HepG2 (cell line): Measurements from ENCODE around the gene ELOVL6. TPM values are rescaled to one million over a fixed set of nuclear protein-coding genes. Genes with fewer than 3 reads are reported as not detected.

Source experiments
- ATF4 ChIP-seq, 2 experiments: fragments of 450-650 bp in 1 of 2; sonication (generic) in 1 of 2; formaldehyde crosslinking; IDR thresholded peaks; 2 replicates each; pipeline versions ENCODE4 v1.5.0 to v1.8.0; 2020 to 2022; ENCODE audit warnings: mild to moderate bottlenecking in 1 of 2, missing genetic modification reagents in 1 of 2
- BRCA1 ChIP-seq: sonication (generic); formaldehyde crosslinking; IDR thresholded peaks from 2 replicates; pipeline ENCODE4 v1.4.0; 2020; ENCODE audit warnings: missing genetic modification reagents
- DMTF1 ChIP-seq: sonication (generic); formaldehyde crosslinking; IDR thresholded peaks from 2 replicates; pipeline ENCODE4 v1.4.0; 2020; ENCODE audit warnings: mild to moderate bottlenecking, missing genetic modification reagents
- KLF15 ChIP-seq: sonication (generic); formaldehyde crosslinking; IDR thresholded peaks from 2 replicates; pipeline ENCODE4 v1.8.1; 2023; ENCODE audit warnings: borderline replicate concordance, mild to moderate bottlenecking, inconsistent platforms, missing genetic modification reagents, mixed read lengths
- MBNL3 ChIP-seq: fragments of 250-450 bp; sonication (Bioruptor Pico); conservative IDR thresholded peaks from 2 replicates; pipeline ENCODE4 v1.8.0; 2022; ENCODE audit warnings: mild to moderate bottlenecking, inconsistent platforms
- POLR2AphosphoS2 ChIP-seq: IDR thresholded peaks from 2 replicates; pipeline ENCODE4 v1.6.1; 2011; ENCODE audit warnings: low read depth, low read length, improper control_type of control experiment
- ZNF292 ChIP-seq: sonication (generic); formaldehyde crosslinking; IDR thresholded peaks from 2 replicates; pipeline ENCODE4 v1.8.1; 2022; ENCODE audit warnings: mild to moderate bottlenecking, low read depth, missing genetic modification reagents, borderline replicate concordance
- ZNF616 ChIP-seq: sonication (generic); formaldehyde crosslinking; IDR thresholded peaks from 2 replicates; pipeline ENCODE4 v1.5.0; 2020; ENCODE audit warnings: low read depth, mild to moderate bottlenecking, missing genetic modification reagents
- ZNF761 ChIP-seq: sonication (generic); formaldehyde crosslinking; conservative IDR thresholded peaks from 2 replicates; pipeline ENCODE4 v1.4.0; 2020; ENCODE audit warnings: mild to moderate bottlenecking, missing genetic modification reagents
- polyA plus RNA-seq, 8 experiments: library from polyadenylated mRNA; depleted of rRNA in 3 of 8; stranded (reverse) in 7 of 8; unstranded in 1 of 8; fragments of >200 nt; fragmentation: Illumina TruSeq in 4 of 8; extraction: Trizol in 4 of 8; gene quantifications; 2 replicates each; pipeline versions ENCODE4 v1.2.1 to v1.2.3, GENCODE V29; 2011 to 2016; ENCODE audit warnings: low read depth in 4 of 8, missing spikeins in 1 of 8, mixed read lengths in 1 of 8; ENCODE audit not compliant: insufficient read depth in 1 of 8
- total RNA-seq, 5 experiments: library from RNA; depleted of rRNA; stranded (reverse); fragments of >200 nt; fragmentation: Illumina TruSeq; extraction: Trizol; gene quantifications; 2 replicates each; pipeline ENCODE4 v1.2.3, GENCODE V29; 2016; ENCODE audit warnings: low read depth in 1 of 5
- TF ChIP-seq, protein P1 (sequence below): sonication (generic); formaldehyde crosslinking; IDR thresholded peaks from 2 replicates; pipeline ENCODE4 v1.5.1; 2020; ENCODE audit warnings: mild to moderate bottlenecking, missing genetic modification reagents, moderate library complexity

Gene ELOVL6
- total and polyA plus RNA-seq, 2 of the 13 experiments (the other 11 are each of a cell fraction or from before 2014, with no cell fraction given), result 14.1 to 23.2 TPM

DNA sequence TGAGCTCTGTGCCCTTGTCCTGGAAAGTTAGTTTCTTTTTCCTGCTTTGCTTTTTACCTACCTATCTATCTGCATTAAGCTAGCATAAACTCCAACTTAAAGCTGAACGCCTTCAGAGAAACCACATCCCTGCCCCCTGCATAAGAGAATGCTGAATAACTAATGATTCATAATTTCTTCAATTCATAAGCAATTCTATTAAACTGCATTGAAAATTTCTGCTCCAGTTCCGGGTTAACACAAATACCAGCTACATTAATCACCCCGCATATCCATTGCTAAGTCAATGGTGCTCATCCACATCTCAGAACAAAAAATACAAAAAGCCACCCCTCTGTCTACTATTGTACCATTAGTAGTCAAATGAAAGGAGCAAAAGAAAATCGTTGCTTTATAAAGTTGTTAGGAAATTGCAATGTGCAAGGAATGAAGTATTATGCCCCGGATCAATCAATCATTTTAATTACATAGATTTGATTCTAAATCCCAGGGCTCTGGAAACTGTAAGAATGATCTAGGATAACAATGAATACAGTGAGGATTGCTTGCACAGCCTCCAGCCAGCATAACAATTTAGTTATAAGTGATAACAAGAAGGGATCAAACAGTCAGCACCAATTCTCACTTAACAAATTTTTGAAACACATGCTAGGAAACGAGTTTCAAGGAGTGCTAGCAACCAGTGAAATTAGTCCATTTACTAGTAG is 106.8 kb downstream of the ELOVL6 start (continued):
- no peak for TF ChIP-seq DMTF1 (CRISPR knock-in tag)
- TF ChIP-seq, protein P1, sequence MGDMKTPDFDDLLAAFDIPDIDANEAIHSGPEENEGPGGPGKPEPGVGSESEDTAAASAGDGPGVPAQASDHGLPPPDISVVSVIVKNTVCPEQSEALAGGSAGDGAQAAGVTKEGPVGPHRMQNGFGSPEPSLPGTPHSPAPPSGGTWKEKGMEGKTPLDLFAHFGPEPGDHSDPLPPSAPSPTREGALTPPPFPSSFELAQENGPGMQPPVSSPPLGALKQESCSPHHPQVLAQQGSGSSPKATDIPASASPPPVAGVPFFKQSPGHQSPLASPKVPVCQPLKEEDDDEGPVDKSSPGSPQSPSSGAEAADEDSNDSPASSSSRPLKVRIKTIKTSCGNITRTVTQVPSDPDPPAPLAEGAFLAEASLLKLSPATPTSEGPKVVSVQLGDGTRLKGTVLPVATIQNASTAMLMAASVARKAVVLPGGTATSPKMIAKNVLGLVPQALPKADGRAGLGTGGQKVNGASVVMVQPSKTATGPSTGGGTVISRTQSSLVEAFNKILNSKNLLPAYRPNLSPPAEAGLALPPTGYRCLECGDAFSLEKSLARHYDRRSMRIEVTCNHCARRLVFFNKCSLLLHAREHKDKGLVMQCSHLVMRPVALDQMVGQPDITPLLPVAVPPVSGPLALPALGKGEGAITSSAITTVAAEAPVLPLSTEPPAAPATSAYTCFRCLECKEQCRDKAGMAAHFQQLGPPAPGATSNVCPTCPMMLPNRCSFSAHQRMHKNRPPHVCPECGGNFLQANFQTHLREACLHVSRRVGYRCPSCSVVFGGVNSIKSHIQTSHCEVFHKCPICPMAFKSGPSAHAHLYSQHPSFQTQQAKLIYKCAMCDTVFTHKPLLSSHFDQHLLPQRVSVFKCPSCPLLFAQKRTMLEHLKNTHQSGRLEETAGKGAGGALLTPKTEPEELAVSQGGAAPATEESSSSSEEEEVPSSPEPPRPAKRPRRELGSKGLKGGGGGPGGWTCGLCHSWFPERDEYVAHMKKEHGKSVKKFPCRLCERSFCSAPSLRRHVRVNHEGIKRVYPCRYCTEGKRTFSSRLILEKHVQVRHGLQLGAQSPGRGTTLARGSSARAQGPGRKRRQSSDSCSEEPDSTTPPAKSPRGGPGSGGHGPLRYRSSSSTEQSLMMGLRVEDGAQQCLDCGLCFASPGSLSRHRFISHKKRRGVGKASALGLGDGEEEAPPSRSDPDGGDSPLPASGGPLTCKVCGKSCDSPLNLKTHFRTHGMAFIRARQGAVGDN, result no peak
- TF ChIP-seq ZNF292 (CRISPR knock-in tag), result no peak
- TF ChIP-seq POLR2AphosphoS2, result no peak
- TF ChIP-seq ATF4 (CRISPR knock-in tag; IDR thresholded peaks at IDR 0.05), result no peak
- no peak for TF ChIP-seq ZNF616 (CRISPR knock-in tag)
- TF ChIP-seq MBNL3 (CRISPR knock-in tag), result no peak
- no peak for TF ChIP-seq KLF15 (CRISPR knock-in tag)
- no peak for TF ChIP-seq BRCA1 (CRISPR knock-in tag)
- no peak for TF ChIP-seq ZNF761 (CRISPR knock-in tag)
